GM18907 (cell line): ENCODE data around the gene PLEKHG2.

ENCODE experiments used
- ATAC-seq: cut with Tn5 transposase; IDR thresholded peaks from one replicate; pipeline ENCODE4 v1.9.1; 2021; ENCODE audit warnings: mild to moderate bottlenecking, moderate library complexity; ENCODE audit not compliant: unreplicated experiment

The PLEKHG2 gene

DNA sequence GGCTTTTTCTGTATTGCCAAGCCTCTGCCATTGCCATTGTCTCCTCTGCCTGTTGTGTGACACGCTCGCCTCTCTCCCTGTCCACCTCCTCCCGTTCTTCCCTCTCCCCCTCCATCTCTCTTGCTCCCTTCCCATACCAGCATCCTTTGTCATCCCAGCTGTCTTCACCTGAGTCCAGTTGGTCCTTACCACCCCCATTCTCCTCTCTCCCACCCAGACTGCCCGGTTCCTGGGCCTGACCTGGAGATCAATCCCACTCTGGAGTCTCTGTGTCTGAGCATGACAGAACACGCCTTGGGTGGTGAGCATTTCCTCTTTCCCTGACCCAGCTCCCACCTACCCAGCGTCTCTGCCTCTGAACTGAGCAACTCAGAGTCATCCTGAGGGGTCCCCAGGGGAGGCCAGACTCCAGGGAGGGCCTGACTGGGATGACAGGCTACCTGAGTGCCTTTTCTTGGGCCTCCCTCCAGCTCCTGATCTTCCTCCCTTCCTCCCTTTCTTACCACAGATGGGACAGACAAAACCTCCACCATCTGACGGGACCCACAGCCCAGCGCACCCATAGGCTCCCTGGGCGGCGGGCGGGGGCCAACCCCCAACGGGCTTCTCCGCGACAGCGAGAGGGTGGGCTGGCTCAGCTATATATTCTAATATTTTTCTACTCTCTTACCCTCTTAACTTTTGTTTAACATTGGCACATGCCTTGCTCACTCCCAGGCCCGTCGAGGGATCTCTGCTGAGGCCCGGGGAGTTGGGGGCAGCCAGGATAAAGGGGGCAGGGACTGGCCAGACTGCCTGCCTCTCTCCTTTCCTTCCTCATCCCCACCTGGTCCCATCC is 29.3 kb upstream of the PLEKHG2 start:
- ATAC-seq = no peak

DNA sequence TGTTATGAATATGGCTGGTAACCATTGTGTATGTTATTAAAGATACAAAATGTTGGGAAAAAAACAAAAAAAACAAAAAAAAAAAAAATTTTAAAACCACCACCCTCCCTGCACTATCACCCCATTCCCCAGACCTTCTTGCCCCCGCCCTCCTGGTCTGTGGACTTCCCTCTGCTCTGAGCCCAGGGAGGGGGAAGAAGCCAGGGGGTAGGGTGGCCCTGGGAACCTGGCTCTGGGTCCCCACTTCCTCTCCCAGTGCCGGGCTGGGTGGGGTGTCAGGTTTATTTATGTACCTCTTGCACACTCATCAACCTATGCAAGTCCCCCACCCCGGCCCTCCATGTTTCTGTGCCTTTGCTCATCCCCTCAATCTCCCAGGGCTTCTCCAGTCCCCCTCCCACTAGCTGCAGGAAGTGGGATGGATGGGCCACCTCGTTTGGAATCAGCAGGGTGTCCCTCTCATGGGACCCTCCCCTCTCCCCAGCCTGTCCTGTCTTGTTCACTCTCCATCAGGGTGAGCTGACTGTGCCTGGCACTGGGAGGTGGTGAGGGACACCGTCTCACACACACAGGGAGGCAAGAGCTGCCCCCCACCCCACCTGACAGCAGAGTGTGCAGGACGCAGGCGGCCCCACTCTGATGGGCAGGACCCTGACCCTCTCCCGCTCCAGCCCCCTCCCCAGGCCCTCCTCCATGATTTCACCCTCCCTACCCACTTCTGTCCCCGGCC is 27.5 kb upstream of the PLEKHG2 start:
- ATAC-seq = no peak

DNA sequence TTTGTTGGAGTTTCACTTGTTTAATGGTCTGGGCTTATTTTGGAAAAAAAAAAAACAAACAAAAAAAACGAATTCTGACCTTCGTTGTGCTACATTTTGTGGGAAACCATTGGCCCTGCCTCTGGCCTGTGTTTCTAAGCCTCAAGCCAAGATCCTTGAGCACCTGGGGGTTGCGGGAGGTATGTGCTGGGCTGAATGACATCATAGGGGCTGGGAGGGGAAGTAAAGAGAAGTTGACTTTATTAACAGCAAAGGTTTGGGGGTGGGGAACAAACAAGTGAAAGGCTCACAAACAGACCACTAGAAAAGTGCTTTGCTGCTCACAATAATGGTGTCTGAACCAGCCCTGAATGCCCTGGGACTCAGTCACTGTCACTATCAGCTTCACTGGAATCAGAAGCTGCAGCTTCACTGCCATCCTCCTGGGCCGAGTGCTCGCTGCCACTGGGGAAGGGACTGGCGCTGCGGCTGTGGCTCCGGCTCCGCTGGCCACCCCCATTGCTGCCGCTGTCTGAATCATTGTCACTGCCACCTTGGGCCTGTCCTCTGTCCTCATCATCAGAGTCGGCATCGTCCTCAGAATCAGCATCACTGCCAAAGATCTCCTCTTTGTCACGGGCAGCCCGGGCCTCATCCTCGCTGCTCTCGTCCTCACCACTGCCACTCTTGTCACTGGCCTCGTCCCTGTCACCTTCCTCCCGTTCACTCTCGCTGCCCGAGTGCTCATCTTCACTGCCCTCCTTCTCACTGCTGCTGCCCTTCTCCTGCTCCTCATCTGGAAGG is 26.6 kb upstream of the PLEKHG2 start:
- no peak for ATAC-seq

DNA sequence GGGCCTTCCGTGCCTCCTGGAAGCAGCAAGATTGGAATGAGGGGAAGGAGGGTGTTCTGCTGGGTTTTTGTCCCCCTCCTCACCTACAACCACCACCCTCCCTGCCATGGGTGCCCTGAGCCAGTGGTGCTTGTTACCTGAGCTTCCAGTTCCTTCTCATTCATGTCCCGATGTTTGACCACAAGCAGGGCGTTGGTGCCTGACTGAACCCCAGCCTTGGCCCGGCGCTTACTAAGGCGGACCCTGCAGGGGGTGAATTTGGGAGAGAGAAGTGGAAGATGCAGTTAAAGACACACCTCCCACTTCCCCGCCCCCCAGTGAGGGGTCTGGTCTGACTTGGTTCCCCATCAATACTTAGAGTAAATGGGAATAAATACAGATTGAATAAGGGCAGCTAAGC is 25.9 kb upstream of the PLEKHG2 start:
- ATAC-seq = no peak

DNA sequence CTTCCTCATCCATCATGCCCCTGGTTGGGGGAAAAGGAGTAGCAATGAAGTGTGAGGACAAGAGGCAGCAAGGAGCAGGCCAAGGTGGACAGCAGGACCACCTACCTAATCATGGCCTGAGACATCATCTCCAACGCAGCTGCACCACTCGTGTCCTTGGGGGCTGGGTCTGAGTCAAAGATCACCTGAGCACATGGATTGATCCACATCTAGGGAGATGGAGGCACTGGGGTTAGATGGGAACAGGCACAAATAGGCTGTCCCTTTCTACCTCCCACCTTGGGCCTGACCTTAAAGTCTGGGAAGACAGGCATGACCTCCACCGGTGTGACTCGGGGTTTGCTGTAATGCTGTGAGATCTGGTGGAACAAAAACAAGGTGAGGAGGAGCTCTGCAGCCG is 23.8 kb upstream of the PLEKHG2 start:
- ATAC-seq = no peak

DNA sequence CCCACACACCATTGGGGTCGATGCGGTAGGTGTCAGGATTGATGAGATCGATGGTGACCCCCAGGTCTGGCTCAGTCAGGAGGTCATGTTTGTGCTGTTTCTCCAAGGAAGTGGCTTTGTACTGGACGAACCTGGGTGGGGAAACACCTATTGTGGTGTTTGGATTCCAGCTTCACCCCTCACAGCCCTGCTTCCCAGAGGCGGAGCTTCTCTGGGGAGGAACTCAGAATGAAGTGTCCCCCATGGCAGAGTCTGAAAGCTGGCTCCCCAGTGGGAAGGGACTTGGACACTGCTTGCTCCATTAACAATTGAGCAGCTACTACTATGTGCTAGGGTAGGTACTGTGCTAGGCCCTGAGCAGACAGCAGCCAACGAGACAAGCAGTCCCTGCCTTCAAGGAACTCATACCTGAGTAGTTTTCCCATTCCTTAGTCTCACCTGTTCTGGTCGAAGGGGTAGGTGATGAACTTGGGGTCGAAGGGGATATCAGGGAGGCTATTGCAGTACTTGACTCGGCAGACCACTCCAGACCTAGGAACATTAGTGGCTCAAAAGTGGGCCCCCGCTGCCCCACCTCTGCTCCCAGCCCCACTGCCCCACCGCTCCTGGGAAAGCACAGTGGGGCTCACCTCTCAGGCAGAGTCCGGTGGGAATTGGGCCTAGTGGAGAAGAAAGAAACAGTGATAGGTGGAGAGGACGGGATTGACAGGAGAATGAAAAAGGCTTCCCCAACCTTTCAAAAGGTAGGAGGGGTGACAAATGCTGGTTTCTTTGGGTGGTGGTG is 22.6 kb upstream of the PLEKHG2 start:
- no peak for ATAC-seq

DNA sequence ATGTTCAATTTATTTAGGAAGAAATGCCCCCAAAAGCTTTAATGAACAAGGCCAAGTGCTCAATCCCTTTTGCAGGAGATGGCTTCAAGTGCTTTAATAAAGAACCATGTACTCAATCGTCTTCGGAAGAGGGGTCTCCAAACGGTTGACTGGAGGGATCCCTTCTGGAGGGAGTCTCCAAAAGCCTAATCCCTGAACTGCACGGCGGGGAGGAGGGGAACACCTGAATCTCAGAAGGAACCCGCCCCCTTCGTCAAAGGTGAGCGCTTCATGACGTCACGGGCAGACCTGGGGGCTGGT is 22.1 kb upstream of the PLEKHG2 start:
- ATAC-seq = no peak

DNA sequence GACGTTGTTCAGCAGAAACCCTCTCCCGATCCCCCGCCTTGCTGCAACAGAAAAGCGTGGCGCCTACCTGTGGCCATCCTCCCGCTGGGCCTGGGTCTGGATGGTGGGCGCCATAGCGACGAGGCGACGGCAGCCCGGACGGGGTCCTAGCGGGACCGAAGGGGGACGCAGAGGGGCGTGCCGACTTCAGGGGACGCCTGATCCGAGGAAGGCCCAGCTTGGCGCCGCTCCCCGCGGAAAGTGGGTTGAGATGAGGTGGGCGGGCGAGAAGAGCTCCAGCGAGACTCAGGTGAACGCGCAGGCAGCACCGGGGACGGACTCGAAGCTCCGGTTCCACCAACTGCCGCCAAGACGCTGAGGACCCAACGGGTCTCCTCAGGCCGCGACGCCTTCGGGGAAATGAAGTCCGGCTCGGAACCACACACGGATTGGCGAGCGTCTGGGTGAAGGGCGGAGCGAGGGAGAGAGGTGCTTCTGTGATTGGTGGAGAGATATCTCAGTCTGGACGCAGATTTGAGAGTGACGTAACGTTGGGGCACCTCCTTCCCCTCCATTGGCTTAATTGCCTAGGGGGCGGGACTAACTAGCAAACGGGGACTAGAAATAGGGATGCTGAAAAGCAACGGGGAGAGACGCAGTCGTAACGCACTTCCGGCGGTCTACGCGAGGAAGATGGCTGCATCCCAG is 21.6 kb upstream of the PLEKHG2 start, which contains the start of the genes MED29 and PAF1:
TSS of gene MED29 (plus strand) at position 628 of the 687 bp plus-strand sequence. CDS start at position 673, 45 bp downstream.
TSS of gene PAF1 (minus strand) at position 356 of the 687 bp plus-strand sequence. CDS start at position 114, 242 bp downstream.
- peak; percentile 92 for ATAC-seq

DNA sequence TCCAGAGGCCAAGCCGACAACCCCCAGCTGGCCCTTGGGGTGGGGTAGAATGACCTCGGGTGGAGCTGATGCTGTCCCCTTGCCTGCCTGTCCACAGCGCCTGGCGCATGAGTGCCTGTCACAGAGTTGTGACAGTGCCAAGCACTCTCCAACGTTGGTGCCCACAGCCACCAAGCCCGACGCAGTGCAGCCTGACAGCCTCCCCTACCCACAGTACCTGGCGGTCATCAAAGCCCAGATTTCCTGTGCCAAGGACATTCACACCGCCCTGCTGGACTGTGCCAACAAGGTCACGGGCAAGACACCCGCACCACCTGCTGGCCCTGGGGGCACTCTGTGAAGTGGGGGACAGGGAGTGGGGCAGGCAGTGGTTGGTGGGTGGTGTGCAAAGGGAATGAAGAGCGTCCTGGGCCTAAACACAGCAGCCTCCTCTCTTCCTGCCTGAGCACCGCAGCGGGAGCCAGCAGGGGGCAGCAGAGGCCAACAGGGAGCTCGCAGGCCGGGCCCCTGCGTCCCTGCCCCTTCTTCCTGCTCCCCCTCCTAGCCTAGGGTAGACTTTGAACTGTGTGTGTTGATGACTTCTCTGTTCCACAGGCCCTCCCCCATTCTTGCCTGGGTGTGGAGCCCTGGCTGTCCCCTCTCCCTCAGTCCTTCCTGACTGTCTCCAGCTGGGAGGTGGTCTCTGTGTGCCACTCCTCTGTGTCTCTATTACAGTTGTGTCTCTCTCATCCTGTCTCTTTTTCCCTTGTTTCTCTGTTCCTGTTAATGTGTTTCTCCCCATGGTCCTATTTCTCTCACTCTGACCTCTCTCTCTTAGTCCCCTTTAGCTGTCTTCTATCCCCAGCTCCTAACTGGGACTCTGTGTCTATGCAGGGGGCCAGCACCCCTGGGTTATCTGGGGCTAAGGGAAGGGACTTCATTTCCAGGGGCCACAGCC is 14.8 kb upstream of the PLEKHG2 start:
- ATAC-seq = peak; percentile 36

DNA sequence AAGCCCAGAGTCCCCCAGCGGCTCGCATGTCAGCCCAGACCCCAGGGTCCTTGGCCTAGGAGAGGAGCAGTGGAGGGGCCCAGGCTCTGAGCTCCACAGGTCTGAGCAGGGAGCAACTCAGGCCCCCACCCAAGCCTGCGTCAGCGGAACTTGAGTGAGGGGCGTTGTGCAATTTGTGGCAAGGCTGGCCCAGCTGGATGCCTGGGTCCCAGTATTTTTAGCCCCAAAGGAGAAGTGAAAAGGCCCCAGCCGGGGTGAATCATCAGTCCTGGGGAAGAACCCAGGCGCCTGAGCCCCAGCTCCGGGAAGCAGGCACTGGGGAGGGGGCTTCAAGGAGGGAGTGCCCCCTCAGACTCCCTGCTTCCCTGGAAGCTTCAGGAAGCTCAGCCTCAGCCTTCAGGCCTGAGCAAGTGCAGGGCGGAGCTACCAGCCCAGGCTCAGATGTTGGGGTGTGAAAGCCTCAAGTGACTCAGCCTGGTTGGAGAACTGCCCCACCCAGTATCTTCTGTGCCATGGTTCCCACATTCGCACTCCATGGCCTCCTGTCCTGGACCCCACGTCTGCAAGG is 14.1 kb upstream of the PLEKHG2 start:
- ATAC-seq = no peak

DNA sequence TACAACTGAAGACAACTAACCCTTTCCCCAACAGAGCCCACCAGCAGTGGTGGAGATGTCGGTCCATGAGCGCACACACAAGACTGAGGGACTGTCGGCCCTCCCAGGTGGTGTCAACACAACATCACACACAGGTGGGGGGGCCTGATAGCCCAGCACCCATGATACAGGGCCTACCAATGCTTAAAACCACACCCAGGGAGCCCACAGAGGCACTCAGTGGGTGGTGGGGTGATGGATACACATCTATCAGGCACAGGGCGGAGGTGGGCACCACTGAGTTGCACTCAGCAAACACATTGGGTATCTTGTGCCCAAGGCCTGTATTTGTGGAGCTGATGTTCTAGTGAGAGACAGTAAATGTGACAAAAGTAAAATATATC is 12.8 kb upstream of the PLEKHG2 start:
- ATAC-seq = no peak

DNA sequence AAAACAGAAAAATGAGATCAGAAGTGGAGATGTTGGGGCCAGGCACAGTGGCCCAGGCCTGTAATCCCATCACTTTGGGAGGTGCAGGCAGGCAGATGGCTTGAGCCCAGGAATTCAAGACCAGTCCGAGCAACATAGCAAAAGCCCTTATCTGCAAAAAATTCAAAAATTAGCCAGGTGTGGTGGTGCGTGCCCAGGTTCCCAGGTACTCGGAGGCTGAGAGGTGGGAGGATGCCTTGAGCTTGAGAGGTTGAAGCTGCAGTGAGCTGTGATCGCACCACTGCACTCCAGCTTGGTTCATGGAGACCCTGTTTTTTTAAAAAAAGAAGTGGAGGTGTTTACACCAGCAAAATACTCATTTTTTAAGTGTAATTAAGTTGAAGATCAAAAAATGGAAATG is 12.4 kb upstream of the PLEKHG2 start:
- no peak for ATAC-seq

DNA sequence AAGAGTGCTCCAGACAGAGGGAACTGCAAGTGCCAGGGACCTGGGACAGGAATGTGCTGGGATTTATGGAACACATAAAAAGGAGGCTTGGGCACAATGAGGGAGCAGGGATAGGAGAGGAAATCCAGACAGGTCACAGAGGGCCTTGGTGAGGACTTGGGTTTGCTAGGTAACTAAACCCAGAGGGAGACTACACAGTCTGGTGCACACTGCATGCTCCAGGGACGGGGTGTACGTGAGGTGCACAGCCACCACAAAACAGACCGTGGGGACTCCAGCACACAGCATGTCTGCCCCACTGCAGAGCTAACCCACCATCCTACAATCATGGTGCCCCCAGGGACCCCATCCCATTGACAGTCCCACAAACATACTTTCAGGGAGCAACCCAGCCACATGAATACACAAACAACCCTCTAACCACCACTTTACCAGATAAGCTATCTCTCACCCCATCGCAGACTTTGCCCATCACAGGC is 11.4 kb upstream of the PLEKHG2 start:
- ATAC-seq = peak; percentile 3

DNA sequence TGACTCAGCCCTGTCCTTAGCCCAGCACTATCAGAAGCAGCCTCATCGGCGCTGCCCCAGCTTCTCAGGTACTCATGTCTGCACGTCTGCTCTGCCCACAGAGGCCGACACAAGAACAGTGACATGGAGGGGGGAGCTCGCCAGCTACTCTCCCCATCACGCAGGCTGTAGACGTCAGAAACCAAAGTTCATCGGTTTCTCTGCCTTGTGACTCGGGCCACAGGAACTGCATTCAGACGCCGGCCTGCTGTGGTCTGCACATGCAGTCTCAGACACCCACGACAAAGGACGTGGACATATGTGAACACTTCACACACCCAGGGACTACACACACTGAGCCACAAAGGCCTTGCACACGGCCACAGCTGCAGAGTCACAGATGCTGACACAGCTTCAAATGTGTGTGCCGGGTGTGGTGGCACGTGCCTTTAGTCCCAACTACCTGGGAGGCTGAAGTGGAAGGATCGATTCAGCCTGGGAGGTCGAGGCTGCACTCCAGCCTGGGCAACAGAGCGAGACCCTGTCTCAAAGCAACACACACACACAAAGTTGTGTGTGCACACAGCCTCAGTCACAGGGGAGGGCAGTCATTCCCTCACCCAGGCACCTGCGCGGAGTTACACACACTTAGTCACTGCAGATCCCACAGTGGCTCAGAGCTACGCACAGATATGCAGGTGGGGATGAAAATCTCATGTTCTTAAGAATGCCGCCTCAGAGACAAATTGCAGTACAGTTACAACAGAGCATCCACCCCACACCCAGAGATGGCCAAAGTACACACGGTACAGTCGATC is 10.7 kb upstream of the PLEKHG2 start:
- ATAC-seq = peak; percentile 29

DNA sequence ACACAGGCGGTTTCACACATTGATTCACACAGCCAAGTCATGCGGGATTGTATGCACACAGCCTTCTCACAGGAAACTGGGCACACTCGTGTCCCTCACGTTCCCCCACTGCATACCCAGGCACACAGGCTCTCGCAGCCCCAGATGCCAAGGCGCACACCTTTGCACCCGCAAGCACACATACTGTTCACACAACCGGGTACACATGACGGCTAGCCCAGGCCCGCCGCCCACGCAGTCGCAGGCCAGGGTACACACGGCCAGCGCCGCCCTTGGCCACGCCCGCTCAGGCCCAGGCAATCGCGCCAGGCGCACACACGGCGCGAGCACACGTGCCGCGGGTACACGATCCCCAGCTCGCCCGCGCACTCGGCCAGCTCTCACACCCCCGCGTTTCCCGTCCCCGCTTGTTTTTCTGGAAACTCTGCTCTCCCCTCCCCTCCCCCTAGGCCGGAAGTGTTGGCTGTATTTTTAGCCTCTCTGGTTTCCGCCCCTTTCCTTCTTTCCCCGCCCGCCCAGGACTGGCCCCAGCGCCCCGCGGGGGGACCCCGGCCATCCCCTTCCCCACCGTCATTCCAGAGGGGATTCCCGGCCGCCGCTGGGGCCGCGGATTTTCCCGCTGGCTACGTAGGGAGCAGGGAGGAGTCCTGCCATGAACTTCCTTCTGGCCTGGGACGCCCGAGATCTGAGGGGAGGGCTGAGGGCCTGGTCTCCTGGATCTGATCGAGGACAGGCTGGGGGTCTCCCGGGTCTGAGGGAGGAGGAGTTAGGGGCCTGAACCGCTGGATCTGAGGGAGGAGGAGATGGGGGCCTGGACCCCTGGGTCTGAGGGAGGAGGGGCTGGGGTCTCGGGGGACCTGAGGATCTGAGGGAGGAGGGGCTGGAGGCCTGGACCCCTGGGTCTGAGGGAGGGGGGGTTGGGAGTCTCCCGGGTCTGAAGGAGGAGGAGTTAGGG is 9.8 kb upstream of the PLEKHG2 start:
- ATAC-seq = peak; percentile 35
